Progenitor cell of endocrine pancreas (in vitro differentiated cells): ENCODE measurements around the gene DBNDD1. TPM values are rescaled to one million over a fixed set of nuclear protein-coding genes. Genes with fewer than 3 reads are reported as not detected.

ENCODE experiments used
- DNase-seq: peaks from one replicate; pipeline ENCODE4 v3.0.0; 2021; ENCODE audit warnings: low spot score; ENCODE audit not compliant: unreplicated experiment
- H3K27ac Mint-ChIP-seq: 2 replicates; pipeline ENCODE4 v1.8.0; 2021; ENCODE audit warnings: mild to moderate bottlenecking, moderate library complexity, mixed read lengths
- H3K27me3 Mint-ChIP-seq: 2 replicates; pipeline ENCODE4 v1.8.0; 2021; ENCODE audit warnings: mixed read lengths
- H3K36me3 Mint-ChIP-seq: 2 replicates; pipeline ENCODE4 v1.8.0; 2022; ENCODE audit warnings: mixed read lengths; ENCODE audit not compliant: insufficient read depth
- H3K4me1 Mint-ChIP-seq: 2 replicates; pipeline ENCODE4 v1.8.0; 2021; ENCODE audit warnings: low read depth, mixed read lengths
- H3K4me3 Mint-ChIP-seq: 2 replicates; pipeline ENCODE4 v1.8.0; 2021; ENCODE audit warnings: low read depth, mild to moderate bottlenecking, moderate library complexity, mixed read lengths
- H3K9me3 Mint-ChIP-seq: 2 replicates; pipeline ENCODE4 v1.8.0; 2021; ENCODE audit warnings: low read depth, mixed read lengths
- total RNA-seq: library from RNA; stranded (reverse); gene quantifications from 2 replicates; pipeline ENCODE4 v1.2.1, GENCODE V29; 2021
- TF ChIP-seq, protein P1 (sequence below): fragments of 200-600 bp; sonication (generic); IDR thresholded peaks from one replicate; pipeline ENCODE4 v1.5.0; 2021; ENCODE audit warnings: antibody characterized with exemption, mild to moderate bottlenecking; ENCODE audit not compliant: unreplicated experiment

DBNDD1 gene
- total RNA-seq, 1 donor from 2014 or later = 57.4 TPM

DNA sequence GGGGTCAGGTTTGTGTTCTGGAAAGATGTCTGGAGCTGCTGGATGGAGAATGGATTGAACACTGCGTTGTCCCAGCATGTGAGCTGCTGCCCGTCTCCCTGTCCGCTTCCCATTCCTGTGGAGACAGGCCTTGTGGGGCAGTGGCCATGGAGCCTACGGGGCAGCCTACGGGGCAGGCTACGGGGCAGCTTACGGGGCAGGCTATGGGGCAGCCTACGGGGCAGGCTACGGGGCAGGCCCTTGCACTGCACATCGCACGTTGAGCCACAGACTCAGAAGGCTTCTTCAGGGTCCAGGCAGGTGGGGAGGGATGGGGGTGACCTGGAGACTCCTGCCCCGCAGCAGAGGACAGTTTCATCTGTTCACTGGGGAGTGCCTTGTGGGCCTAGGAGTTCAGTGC lies 9.7 kb upstream of the DBNDD1 start:
- Mint-ChIP-seq H3K36me3 (peaks cover 20% of the 10 kb centered on the region), H3K9me3 (no peaks in the 10 kb centered on the region), H3K4me1 (peaks cover 4% of the 10 kb centered on the region), H3K4me3 (no peak overlapping the region), H3K27ac (no peak overlapping the region), H3K27me3 (no peaks in the 10 kb centered on the region)
- DNase-seq = no peak
- TF ChIP-seq, protein P1, sequence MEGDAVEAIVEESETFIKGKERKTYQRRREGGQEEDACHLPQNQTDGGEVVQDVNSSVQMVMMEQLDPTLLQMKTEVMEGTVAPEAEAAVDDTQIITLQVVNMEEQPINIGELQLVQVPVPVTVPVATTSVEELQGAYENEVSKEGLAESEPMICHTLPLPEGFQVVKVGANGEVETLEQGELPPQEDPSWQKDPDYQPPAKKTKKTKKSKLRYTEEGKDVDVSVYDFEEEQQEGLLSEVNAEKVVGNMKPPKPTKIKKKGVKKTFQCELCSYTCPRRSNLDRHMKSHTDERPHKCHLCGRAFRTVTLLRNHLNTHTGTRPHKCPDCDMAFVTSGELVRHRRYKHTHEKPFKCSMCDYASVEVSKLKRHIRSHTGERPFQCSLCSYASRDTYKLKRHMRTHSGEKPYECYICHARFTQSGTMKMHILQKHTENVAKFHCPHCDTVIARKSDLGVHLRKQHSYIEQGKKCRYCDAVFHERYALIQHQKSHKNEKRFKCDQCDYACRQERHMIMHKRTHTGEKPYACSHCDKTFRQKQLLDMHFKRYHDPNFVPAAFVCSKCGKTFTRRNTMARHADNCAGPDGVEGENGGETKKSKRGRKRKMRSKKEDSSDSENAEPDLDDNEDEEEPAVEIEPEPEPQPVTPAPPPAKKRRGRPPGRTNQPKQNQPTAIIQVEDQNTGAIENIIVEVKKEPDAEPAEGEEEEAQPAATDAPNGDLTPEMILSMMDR = no peak

DNA sequence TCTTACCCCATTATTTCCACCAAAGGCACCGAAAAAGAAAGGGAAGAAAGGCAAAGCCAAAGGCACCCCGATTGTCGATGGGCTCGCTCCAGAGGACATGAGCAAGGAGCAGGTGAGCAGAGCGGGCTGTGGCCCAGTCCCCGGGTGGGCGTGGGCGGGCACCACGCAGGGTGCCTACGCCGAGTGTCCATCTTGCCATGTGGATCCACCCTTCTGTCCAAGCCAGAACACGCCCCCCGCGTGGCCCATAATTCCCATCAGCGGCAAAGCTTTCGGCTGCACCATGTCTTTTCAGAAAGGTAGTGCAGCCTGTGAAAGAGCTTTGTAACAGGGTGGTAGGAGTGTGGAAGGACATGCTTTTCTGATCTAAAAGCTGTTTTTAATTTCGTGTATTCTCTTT lies 8.4 kb upstream of the DBNDD1 start:
- TF ChIP-seq, protein P1 = no peak
- Mint-ChIP-seq H3K4me1 (peaks cover 4% of the 10 kb centered on the region), H3K27ac (no peak overlapping the region), H3K27me3 (no peaks in the 10 kb centered on the region), H3K9me3 (no peaks in the 10 kb centered on the region), H3K4me3 (no peak overlapping the region), H3K36me3 (peaks cover 16% of the 10 kb centered on the region)
- DNase-seq = no peak

DNA sequence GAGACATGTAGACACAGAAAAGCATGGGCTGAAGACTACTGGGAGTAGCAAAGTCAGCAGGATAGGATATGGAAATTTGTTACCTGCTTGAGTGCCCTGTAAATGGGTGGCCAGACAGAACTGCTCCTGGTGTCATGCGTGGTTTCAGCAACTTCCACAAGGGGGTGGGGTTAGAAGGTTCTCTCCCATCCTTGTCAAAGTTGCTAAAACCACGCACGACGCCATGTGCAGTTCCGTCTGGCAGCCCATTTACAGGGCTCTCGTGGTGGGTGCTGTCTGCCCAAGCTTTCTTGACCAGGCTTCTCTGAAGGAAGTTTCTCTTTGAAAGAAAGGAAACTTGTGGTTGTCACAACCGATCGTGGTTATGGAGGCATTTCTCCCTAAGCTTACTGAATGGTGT lies 6.9 kb upstream of the DBNDD1 start:
- Mint-ChIP-seq H3K4me1 (peaks cover 12% of the 10 kb centered on the region), H3K36me3 (peaks cover 9% of the 10 kb centered on the region), H3K9me3 (no peaks in the 10 kb centered on the region), H3K4me3 (no peak overlapping the region), H3K27me3 (no peaks in the 10 kb centered on the region), H3K27ac (no peak overlapping the region)
- DNase-seq = no peak
- TF ChIP-seq, protein P1 = no peak

DNA sequence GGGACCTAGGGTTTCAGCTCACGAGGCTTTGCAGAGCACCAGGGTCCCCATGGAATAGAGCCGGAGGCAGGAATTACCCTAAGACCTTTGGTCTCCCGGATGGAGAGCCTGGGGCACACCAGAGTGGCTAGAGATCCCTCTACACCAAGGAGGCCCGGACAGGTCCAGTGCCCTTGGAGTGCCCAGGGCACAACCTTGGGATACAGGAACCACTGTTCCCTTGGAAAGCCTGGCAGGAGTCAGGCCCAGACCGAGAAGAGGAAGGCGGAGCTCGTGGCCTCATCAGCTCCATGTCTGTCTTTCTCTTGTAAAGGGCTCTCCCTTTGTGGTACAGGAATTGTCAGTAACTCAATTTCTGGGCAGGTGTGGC lies 3.8 kb upstream of the DBNDD1 start:
- peak overlapping the region; percentile 62 for H3K27ac Mint-ChIP-seq
- peaks cover 23% of the 10 kb centered on the region for H3K4me1 Mint-ChIP-seq
- H3K9me3 Mint-ChIP-seq = no peaks in the 10 kb centered on the region
- no peaks in the 10 kb centered on the region for H3K27me3 Mint-ChIP-seq
- DNase-seq = no peak
- TF ChIP-seq, protein P1 = no peak
- peak overlapping the region; percentile 68 for H3K4me3 Mint-ChIP-seq
- peaks cover 2% of the 10 kb centered on the region for H3K36me3 Mint-ChIP-seq

DNA sequence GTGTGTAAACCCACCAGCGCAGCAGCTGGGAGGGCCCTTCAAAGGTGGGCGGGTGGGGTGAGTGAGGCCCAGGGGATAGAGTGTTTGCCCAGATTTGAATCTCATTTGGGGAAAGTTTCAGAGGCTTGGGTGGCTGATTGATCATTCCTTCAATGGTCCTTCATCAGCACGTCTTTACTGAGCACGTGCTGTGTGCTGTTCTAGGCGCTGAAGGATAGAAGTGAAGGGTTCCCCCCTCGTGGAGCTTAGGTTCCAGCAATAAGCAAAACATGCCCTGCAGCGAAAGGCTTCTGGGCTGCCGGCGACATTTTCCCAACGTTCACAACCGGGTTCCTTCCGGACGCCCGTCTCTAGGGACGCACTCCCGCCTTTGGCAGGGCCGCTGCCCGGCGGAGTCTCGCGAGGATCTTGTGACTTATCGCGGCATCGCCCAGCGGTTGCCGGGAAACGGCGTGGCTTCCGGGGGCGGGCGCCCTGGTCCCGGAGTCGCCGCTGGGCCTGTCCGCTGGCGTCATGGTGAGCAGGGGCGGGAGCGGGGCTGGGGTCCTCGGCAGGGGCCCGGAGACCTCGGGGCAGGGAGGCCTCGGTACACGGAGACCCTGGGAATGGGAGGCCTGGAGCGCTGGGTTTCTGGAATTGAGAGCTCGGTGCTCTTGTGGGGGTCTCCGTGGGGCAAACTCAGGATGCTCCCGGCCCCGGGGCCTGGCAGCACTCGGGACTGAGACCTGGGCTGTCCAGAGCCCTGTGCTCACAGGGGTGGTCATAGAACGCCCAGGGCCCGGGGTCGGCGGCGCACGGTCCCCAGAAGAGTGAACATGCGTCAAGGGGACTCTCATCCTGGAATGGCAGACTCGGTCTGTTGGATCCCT lies 3.2 kb upstream of the DBNDD1 start:
- no peaks in the 10 kb centered on the region for H3K27me3 Mint-ChIP-seq
- TF ChIP-seq, protein P1 = no peak
- peak overlapping the region; percentile 68 for H3K4me3 Mint-ChIP-seq
- peaks cover 2% of the 10 kb centered on the region for H3K36me3 Mint-ChIP-seq
- peaks cover 23% of the 10 kb centered on the region for H3K4me1 Mint-ChIP-seq
- peak; percentile 64 for DNase-seq
- peak overlapping the region; percentile 65 for H3K27ac Mint-ChIP-seq
- H3K9me3 Mint-ChIP-seq = no peaks in the 10 kb centered on the region
